ENCODE measurements around the gene PPARD.

The PPARD gene

GRCh38 chr6:35360349-35361138 lies 18.2 kb downstream of the PPARD start:
- Histone ChIP-seq H3K27me3 (ENCODE audit: insufficient read depth, poor library complexity, severe bottlenecking) (no peaks in the 10 kb centered on the region), H3K27ac (replicated peaks) (no peak overlapping the region), H3K4me3 (replicated peaks; ENCODE audit: insufficient read depth, low read length) (no peak overlapping the region)
- DNase-seq (ENCODE audit: low read depth in 1 of 2, low spot score in 1 of 2): peak in 1 of 2 experiments; percentile 41
- TF ChIP-seq, protein P1, sequence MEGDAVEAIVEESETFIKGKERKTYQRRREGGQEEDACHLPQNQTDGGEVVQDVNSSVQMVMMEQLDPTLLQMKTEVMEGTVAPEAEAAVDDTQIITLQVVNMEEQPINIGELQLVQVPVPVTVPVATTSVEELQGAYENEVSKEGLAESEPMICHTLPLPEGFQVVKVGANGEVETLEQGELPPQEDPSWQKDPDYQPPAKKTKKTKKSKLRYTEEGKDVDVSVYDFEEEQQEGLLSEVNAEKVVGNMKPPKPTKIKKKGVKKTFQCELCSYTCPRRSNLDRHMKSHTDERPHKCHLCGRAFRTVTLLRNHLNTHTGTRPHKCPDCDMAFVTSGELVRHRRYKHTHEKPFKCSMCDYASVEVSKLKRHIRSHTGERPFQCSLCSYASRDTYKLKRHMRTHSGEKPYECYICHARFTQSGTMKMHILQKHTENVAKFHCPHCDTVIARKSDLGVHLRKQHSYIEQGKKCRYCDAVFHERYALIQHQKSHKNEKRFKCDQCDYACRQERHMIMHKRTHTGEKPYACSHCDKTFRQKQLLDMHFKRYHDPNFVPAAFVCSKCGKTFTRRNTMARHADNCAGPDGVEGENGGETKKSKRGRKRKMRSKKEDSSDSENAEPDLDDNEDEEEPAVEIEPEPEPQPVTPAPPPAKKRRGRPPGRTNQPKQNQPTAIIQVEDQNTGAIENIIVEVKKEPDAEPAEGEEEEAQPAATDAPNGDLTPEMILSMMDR (IDR thresholded peaks at IDR 0.05; ENCODE audit: insufficient read depth, low read length): no peak
- TF ChIP-seq GABPA (IDR thresholded peaks at IDR 0.05; ENCODE audit: low read depth) (no peak), SPI1 (IDR thresholded peaks at IDR 0.05; ENCODE audit: borderline replicate concordance, low read depth) (no peak), POLR2AphosphoS5 (IDR thresholded peaks at IDR 0.05; ENCODE audit: low read depth) (no peak), REST (IDR thresholded peaks at IDR 0.05; ENCODE audit: insufficient replicate concordance, low read depth) (no peak)

GRCh38 chr6:35362200-35362599 lies 19.8 kb downstream of the PPARD start:
- no peak for TF ChIP-seq SPI1 (IDR thresholded peaks at IDR 0.05; ENCODE audit: borderline replicate concordance, low read depth)
- TF ChIP-seq, protein P1 (IDR thresholded peaks at IDR 0.05; ENCODE audit: insufficient read depth, low read length): no peak
- no peak for TF ChIP-seq POLR2AphosphoS5 (IDR thresholded peaks at IDR 0.05; ENCODE audit: low read depth)
- TF ChIP-seq GABPA (IDR thresholded peaks at IDR 0.05; ENCODE audit: low read depth): no peak
- no peak for TF ChIP-seq REST (IDR thresholded peaks at IDR 0.05; ENCODE audit: insufficient replicate concordance, low read depth)
- H3K27ac ChIP-seq (replicated peaks): no peak overlapping the region
- no peak for DNase-seq (ENCODE audit: low read depth in 1 of 2, low spot score in 1 of 2)
- H3K27me3 ChIP-seq (ENCODE audit: insufficient read depth, poor library complexity, severe bottlenecking): no peaks in the 10 kb centered on the region
- no peak overlapping the region for H3K4me3 ChIP-seq (replicated peaks; ENCODE audit: insufficient read depth, low read length)

- Histone ChIP-seq H3K4me3 (replicated peaks; ENCODE audit: insufficient read depth, low read length) (no peak overlapping the region), H3K27ac (replicated peaks) (no peak overlapping the region), H3K27me3 (ENCODE audit: insufficient read depth, poor library complexity, severe bottlenecking) (no peaks in the 10 kb centered on the region)
- TF ChIP-seq GABPA (IDR thresholded peaks at IDR 0.05; ENCODE audit: low read depth): no peak
- peak in 1 of 2 experiments; percentile 40 for DNase-seq (ENCODE audit: low read depth in 1 of 2, low spot score in 1 of 2)
Measured at GRCh38 chr6:35363293-35363750, 21.0 kb downstream of the PPARD start.

DNA sequence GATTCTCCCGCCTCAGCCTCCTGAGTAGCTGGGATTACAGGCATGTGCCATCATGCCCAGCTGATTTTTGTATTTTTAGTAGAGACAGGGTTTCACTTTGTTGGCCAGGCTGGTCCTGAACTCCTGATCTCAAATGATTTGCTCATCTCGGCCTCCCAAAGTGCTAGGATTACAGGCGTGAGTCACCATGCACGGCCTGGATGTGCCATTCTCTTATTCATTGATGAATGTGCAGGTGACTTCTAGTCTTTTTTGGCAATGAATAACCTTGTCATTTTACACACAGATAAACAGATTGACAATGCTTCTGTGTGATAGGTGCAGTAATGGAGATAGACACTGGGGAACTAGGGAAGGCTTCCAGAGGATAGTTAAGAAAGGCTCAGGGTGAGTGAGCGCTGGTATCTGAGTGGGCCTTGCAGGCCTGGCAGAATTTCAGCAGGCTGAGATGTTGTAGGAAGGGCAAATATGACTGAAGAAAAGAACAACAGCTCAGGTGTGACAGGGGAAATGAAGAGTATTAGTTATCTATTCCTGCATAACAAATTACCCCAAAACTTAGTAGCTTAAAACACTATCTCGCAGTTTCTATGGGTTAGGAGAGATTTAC lies 23.3 kb downstream of the PPARD start:
- H3K4me3 ChIP-seq (replicated peaks; ENCODE audit: insufficient read depth, low read length): no peak overlapping the region
- H3K27ac ChIP-seq (replicated peaks): no peak overlapping the region
- DNase-seq (ENCODE audit: low read depth in 1 of 2, low spot score in 1 of 2): no peak
- TF ChIP-seq, protein P1 (IDR thresholded peaks at IDR 0.05; ENCODE audit: insufficient read depth, low read length): no peak
- TF ChIP-seq SPI1 (IDR thresholded peaks at IDR 0.05; ENCODE audit: borderline replicate concordance, low read depth) (no peak), POLR2AphosphoS5 (IDR thresholded peaks at IDR 0.05; ENCODE audit: low read depth) (no peak), GABPA (IDR thresholded peaks at IDR 0.05; ENCODE audit: low read depth) (no peak), REST (IDR thresholded peaks at IDR 0.05; ENCODE audit: insufficient replicate concordance, low read depth) (no peak)
- no peaks in the 10 kb centered on the region for H3K27me3 ChIP-seq (ENCODE audit: insufficient read depth, poor library complexity, severe bottlenecking)

All from HL-60 (cell line).